Measurements from ENCODE around the gene SLC4A3.
A peak's percentile ranks its signal among the peaks of the same experiment; 100 is the strongest.
"Not testable (repeated sequence)": the region's sequence is repeated elsewhere in the genome, so short reads cannot be mapped to it uniquely, and the experiment has no call there.

Gene SLC4A3

GRCh38 chr2:219680958-219681693 is 53.7 kb downstream of the SLC4A3 start:
- no peak for DNase-seq (ENCODE audit: low read depth, low spot score)

GRCh38 chr2:219681694-219682300 is 54.4 kb downstream of the SLC4A3 start:
- no peak for DNase-seq (ENCODE audit: low read depth, low spot score)

GRCh38 chr2:219683474-219683873 is 56.0 kb downstream of the SLC4A3 start:
- not testable (repeated sequence) for DNase-seq (ENCODE audit: low read depth, low spot score)

GRCh38 chr2:219684721-219685689 is 57.6 kb downstream of the SLC4A3 start:
- DNase-seq (ENCODE audit: low read depth, low spot score), result peak; percentile 4

GRCh38 chr2:219687272-219687671 is 59.8 kb downstream of the SLC4A3 start:
- no peak for DNase-seq (ENCODE audit: low read depth, low spot score)

- no peak for DNase-seq (ENCODE audit: low read depth, low spot score)
These were observed 60.6 kb downstream of the SLC4A3 start for GRCh38 chr2:219687882-219688559.

GRCh38 chr2:219688560-219689445 is 61.4 kb downstream of the SLC4A3 start:
- no peak for DNase-seq (ENCODE audit: low read depth, low spot score)

- DNase-seq (ENCODE audit: low read depth, low spot score), result peak; percentile 4
These were observed 62.5 kb downstream of the SLC4A3 start for GRCh38 chr2:219689676-219690628.

- no peak for DNase-seq (ENCODE audit: low read depth, low spot score)
These were observed 64.1 kb downstream of the SLC4A3 start for GRCh38 chr2:219691571-219691970.
